OCI-LY7 (cell line): Measurements from ENCODE around the gene ZNF836. TPM values are rescaled to one million over a fixed set of nuclear protein-coding genes. Genes with fewer than 3 reads are reported as not detected.

Source experiments
- BruUV-seq: library from RNA; stranded (reverse); fragments of 400-500 nt; replicated peaks from 2 replicates; lab custom pipeline; 2021; lab: Mats Ljungman, UMichigan
- CTCF ChIA-PET: fragments of 300-600 bp; sonication (Branson Sonifier 250); formaldehyde crosslinking; loops from one replicate; lab custom pipeline; 2022; ENCODE audit warnings: antibody characterized with exemption; ENCODE audit not compliant: unreplicated experiment; lab: Charles Lee
- POLR2A ChIA-PET: fragments of 300-600 bp; sonication (Branson Sonifier 250); formaldehyde crosslinking; loops from one replicate; lab custom pipeline; 2022; ENCODE audit warnings: antibody characterized with exemption; lab: Charles Lee
- DNase-seq: peaks from one replicate; pipeline ENCODE4 v3.0.0-alpha.2; 2015; ENCODE audit warnings: low spot score
- H2AFZ ChIP-seq: fragments of 200-600 bp; sonication (generic), shearing (Covaris generic); 2 replicates; pipeline ENCODE4 v1.6.1; 2014; ENCODE audit warnings: mild to moderate bottlenecking, antibody characterized with exemption, low read length, moderate library complexity
- H3K27ac ChIP-seq: fragments of 200-600 bp; sonication (generic); 2 replicates; pipeline ENCODE4 v1.5.1; 2014; ENCODE audit warnings: mixed run types, low read depth, mild to moderate bottlenecking, moderate library complexity, low read length, inconsistent platforms; ENCODE audit not compliant: poor library complexity, severe bottlenecking
- H3K36me3 ChIP-seq: fragments of 200-600 bp; sonication (generic); 2 replicates; pipeline ENCODE4 v1.6.1; 2014; ENCODE audit warnings: mild to moderate bottlenecking, antibody characterized with exemption, low read length, moderate library complexity, mixed read lengths; ENCODE audit not compliant: insufficient read depth
- H3K4me1 ChIP-seq: fragments of 200-600 bp; sonication (generic); 2 replicates; pipeline ENCODE4 v1.5.1; 2014; ENCODE audit warnings: mild to moderate bottlenecking, low read length; ENCODE audit not compliant: insufficient read depth, poor library complexity, severe bottlenecking
- H3K4me2 ChIP-seq: fragments of 200-600 bp; sonication (generic); 2 replicates; pipeline ENCODE4 v1.6.1; 2014; ENCODE audit warnings: mild to moderate bottlenecking, low read length
- H3K4me3 ChIP-seq: fragments of 200-600 bp; sonication (generic); 2 replicates; pipeline ENCODE4 v1.5.1; 2014; ENCODE audit warnings: mild to moderate bottlenecking, low read depth, low read length; ENCODE audit not compliant: poor library complexity, severe bottlenecking
- H3K79me2 ChIP-seq: fragments of 200-600 bp; sonication (generic); 2 replicates; pipeline ENCODE4 v1.6.1; 2016; ENCODE audit warnings: low read depth, mild to moderate bottlenecking, low read length, moderate library complexity, mixed read lengths; ENCODE audit not compliant: insufficient read depth
- H3K9me2 ChIP-seq: fragments of 200-600 bp; sonication (generic); 2 replicates; pipeline ENCODE4 v1.6.1; 2016; ENCODE audit warnings: mild to moderate bottlenecking, low read length, mixed read lengths; ENCODE audit not compliant: insufficient read depth
- H3K9me3 ChIP-seq: fragments of 200-600 bp; sonication (generic); 2 replicates; pipeline ENCODE4 v1.6.1; 2014; ENCODE audit warnings: mild to moderate bottlenecking, mixed run types, low read length, mixed read lengths
- H4K20me1 ChIP-seq: fragments of 200-600 bp; sonication (generic); 2 replicates; pipeline ENCODE4 v1.6.1; 2014; ENCODE audit warnings: mild to moderate bottlenecking, antibody characterized with exemption, low read length, moderate library complexity, mixed read lengths; ENCODE audit not compliant: insufficient read depth
- EZH2phosphoT487 ChIP-seq: fragments of 200-600 bp; sonication (generic); IDR thresholded peaks from 2 replicates; pipeline ENCODE4 v1.6.1; 2018; ENCODE audit warnings: low read depth, borderline replicate concordance, mild to moderate bottlenecking, mixed run types, antibody characterized with exemption, low read length, moderate library complexity, mixed read lengths
- intact Hi-C: fragments of 100-400 bp; cut with micrococcal nuclease; formaldehyde crosslinking; loops from one replicate; pipeline ENCODE4 v1.10.0; 2022; ENCODE audit not compliant: unreplicated experiment
- total RNA-seq, 2 experiments: library from RNA; depleted of rRNA in 1 of 2; stranded (reverse); fragments of >200 nt in 1 of 2; shearing (Covaris generic) in 1 of 2; gene quantifications; 2 replicates each; pipeline ENCODE4 v1.2.3, GENCODE V29; 2014 to 2022
- TF ChIP-seq, protein P1 (sequence below): fragments of 200-600 bp; sonication (generic); conservative IDR thresholded peaks from 2 replicates; pipeline ENCODE4 v1.5.1; 2014; ENCODE audit warnings: mild to moderate bottlenecking, antibody characterized with exemption, low read length, moderate library complexity, mixed read lengths

ZNF836 gene
- total RNA-seq, 2 experiments from 2014 or later: 8.0 to 14.8 TPM

GRCh38 chr19:52214241-52214640 is 42.8 kb upstream of the ZNF836 start:
- Histone ChIP-seq H3K9me2 (no peaks in the 10 kb centered on the region), H3K4me1 (no peaks in the 10 kb centered on the region), H3K4me3 (no peak overlapping the region), H3K4me2 (no peak overlapping the region), H3K36me3 (peaks cover 100% of the 10 kb centered on the region), H2AFZ (no peak overlapping the region), H3K9me3 (no peaks in the 10 kb centered on the region), H4K20me1 (no peaks in the 10 kb centered on the region), H3K79me2 (no peaks in the 10 kb centered on the region), H3K27ac (no peak overlapping the region)
- TF ChIP-seq, protein P1, sequence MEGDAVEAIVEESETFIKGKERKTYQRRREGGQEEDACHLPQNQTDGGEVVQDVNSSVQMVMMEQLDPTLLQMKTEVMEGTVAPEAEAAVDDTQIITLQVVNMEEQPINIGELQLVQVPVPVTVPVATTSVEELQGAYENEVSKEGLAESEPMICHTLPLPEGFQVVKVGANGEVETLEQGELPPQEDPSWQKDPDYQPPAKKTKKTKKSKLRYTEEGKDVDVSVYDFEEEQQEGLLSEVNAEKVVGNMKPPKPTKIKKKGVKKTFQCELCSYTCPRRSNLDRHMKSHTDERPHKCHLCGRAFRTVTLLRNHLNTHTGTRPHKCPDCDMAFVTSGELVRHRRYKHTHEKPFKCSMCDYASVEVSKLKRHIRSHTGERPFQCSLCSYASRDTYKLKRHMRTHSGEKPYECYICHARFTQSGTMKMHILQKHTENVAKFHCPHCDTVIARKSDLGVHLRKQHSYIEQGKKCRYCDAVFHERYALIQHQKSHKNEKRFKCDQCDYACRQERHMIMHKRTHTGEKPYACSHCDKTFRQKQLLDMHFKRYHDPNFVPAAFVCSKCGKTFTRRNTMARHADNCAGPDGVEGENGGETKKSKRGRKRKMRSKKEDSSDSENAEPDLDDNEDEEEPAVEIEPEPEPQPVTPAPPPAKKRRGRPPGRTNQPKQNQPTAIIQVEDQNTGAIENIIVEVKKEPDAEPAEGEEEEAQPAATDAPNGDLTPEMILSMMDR: no peak
- intact Hi-C loops: no loop called here
- BruUV-seq: no TSS peak
- ChIA-PET CTCF (no interaction called here), POLR2A (no interaction called here)
- DNase-seq: no peak

DNA sequence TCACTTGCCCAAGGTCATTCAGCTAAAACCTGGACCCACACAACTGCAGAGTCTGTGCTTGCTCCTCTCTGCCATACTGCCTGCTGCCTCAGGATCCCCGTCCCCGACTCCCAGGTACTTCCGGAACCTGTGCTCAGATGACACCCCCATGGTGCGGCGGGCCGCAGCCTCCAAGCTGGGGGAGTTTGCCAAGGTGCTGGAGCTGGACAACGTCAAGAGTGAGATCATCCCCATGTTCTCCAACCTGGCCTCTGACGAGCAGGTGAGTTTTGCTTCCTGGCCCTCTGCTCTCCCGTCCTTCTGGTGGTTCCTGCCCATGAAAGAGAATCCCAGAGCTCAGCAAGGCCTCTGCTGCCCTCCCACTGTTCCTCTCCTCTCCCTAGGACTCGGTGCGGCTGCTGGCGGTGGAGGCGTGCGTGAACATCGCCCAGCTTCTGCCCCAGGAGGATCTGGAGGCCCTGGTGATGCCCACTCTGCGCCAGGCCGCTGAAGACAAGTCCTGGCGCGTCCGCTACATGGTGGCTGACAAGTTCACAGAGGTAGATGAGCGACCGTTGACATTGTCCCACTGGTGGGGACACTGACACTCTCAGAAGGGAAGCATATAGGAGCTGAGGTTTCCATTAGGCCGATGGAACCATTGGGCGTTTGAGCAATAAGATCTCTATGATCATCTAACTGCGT is 41.3 kb upstream of the ZNF836 start:
- no peak for DNase-seq
- no peak overlapping the region for H3K4me2 ChIP-seq
- no TSS peak for BruUV-seq
- no peaks in the 10 kb centered on the region for H3K4me1 ChIP-seq
- H3K79me2 ChIP-seq: no peaks in the 10 kb centered on the region
- ChIA-PET CTCF (no interaction called here), POLR2A (no interaction called here)
- H3K9me3 ChIP-seq: no peaks in the 10 kb centered on the region
- no peak overlapping the region for H3K27ac ChIP-seq
- H3K9me2 ChIP-seq: no peaks in the 10 kb centered on the region
- peaks cover 100% of the 10 kb centered on the region for H3K36me3 ChIP-seq
- H2AFZ ChIP-seq: no peak overlapping the region
- no peak for TF ChIP-seq EZH2phosphoT487
- TF ChIP-seq, protein P1: no peak
- H3K4me3 ChIP-seq: no peak overlapping the region
- H4K20me1 ChIP-seq: no peaks in the 10 kb centered on the region
- intact Hi-C loops: no loop called here

GRCh38 chr19:52211926-52212571 is 40.6 kb upstream of the ZNF836 start:
- Histone ChIP-seq H3K79me2 (no peaks in the 10 kb centered on the region), H3K4me3 (no peak overlapping the region), H3K36me3 (peaks cover 100% of the 10 kb centered on the region), H3K4me2 (no peak overlapping the region), H4K20me1 (no peaks in the 10 kb centered on the region), H3K4me1 (no peaks in the 10 kb centered on the region), H3K9me2 (no peaks in the 10 kb centered on the region), H2AFZ (no peak overlapping the region), H3K27ac (no peak overlapping the region), H3K9me3 (no peaks in the 10 kb centered on the region)
- no peak for DNase-seq
- CTCF ChIA-PET: no interaction called here
- intact Hi-C loops: no loop called here
- TF ChIP-seq, protein P1: no peak
- no peak for TF ChIP-seq EZH2phosphoT487
- no TSS peak for BruUV-seq
- POLR2A ChIA-PET: no interaction called here
